ENCODE results near the gene PITX2.

The PITX2 gene

DNA sequence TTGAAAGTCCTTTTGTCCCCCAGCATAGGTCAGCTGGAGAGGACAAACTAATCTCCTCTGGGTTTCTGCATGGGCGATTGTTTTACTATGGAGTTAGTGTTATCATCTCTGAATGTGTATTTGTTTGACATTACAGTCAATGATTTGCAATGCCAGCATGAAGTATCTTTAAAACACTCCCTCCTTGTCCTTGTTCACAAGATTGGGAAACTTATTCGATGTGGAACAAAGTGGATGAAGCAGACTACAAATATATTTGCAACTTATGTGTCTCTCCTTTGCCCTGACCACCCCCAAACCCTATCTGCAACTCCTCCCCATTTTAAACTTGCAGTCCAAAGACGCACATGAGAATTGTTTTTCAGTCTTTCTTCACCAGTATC, 1.5 kb upstream of the PITX2 start:
- peaks cover 5% of the 10 kb centered on the region for H3K9me3 ChIP-seq (ENCODE audit: insufficient read depth, low read length, severe bottlenecking)
- no peak for DNase-seq
- no peak overlapping the region for H3K4me2 ChIP-seq (ENCODE audit: insufficient read depth, low read length)
- no peak overlapping the region for H2AFZ ChIP-seq (ENCODE audit: low read depth, low read length)
- H3K4me3 ChIP-seq (ENCODE audit: low read depth in 1 of 2, low read length in 2 of 2) = no peak overlapping the region
- H3K9ac ChIP-seq (ENCODE audit: low read depth, low read length) = no peak overlapping the region
- H4K20me1 ChIP-seq (ENCODE audit: insufficient read depth, low read length) = no peaks in the 10 kb centered on the region
- TF ChIP-seq CTCF (IDR thresholded peaks at IDR 0.05; ENCODE audit: borderline replicate concordance, extremely low read depth, low read length, poor library complexity, severe bottlenecking) = no peak
- no peak for TF ChIP-seq EZH2 (IDR thresholded peaks at IDR 0.05; ENCODE audit: borderline replicate concordance, low read depth, low read length, severe bottlenecking)
- no peak for ATAC-seq (ENCODE audit: insufficient read depth, low read depth)
- H3K4me1 ChIP-seq (ENCODE audit: insufficient read depth, low read length) = no peaks in the 10 kb centered on the region
- peaks cover 9% of the 10 kb centered on the region for H3K27me3 ChIP-seq (ENCODE audit: insufficient read depth, low read length, poor library complexity)
- H3K27ac ChIP-seq (ENCODE audit: low read length) = no peak overlapping the region
- H3K36me3 ChIP-seq (ENCODE audit: insufficient read depth, low read length) = no peaks in the 10 kb centered on the region
- H3K79me2 ChIP-seq (ENCODE audit: insufficient read depth, low read length) = no peaks in the 10 kb centered on the region

- H3K9me3 ChIP-seq (ENCODE audit: insufficient read depth, low read length, severe bottlenecking) = peaks cover 4% of the 10 kb centered on the region
- DNase-seq = no peak
- H4K20me1 ChIP-seq (ENCODE audit: insufficient read depth, low read length) = no peaks in the 10 kb centered on the region
- H3K36me3 ChIP-seq (ENCODE audit: insufficient read depth, low read length) = no peaks in the 10 kb centered on the region
- TF ChIP-seq EZH2 (IDR thresholded peaks at IDR 0.05; ENCODE audit: borderline replicate concordance, low read depth, low read length, severe bottlenecking) = no peak
- TF ChIP-seq CTCF (IDR thresholded peaks at IDR 0.05; ENCODE audit: borderline replicate concordance, extremely low read depth, low read length, poor library complexity, severe bottlenecking) = no peak
- no peak overlapping the region for H3K4me3 ChIP-seq (ENCODE audit: low read depth in 1 of 2, low read length in 2 of 2)
- no peak for ATAC-seq (ENCODE audit: insufficient read depth, low read depth)
- H3K79me2 ChIP-seq (ENCODE audit: insufficient read depth, low read length) = no peaks in the 10 kb centered on the region
- no peaks in the 10 kb centered on the region for H3K4me1 ChIP-seq (ENCODE audit: insufficient read depth, low read length)
- no peak overlapping the region for H2AFZ ChIP-seq (ENCODE audit: low read depth, low read length)
- H3K9ac ChIP-seq (ENCODE audit: low read depth, low read length) = no peak overlapping the region
- peaks cover 9% of the 10 kb centered on the region for H3K27me3 ChIP-seq (ENCODE audit: insufficient read depth, low read length, poor library complexity)
- H3K27ac ChIP-seq (ENCODE audit: low read length) = no peak overlapping the region
- H3K4me2 ChIP-seq (ENCODE audit: insufficient read depth, low read length) = no peak overlapping the region
Observed at GRCh38 chr4:110623718-110624397, 981 bp upstream of the PITX2 start.

DNA sequence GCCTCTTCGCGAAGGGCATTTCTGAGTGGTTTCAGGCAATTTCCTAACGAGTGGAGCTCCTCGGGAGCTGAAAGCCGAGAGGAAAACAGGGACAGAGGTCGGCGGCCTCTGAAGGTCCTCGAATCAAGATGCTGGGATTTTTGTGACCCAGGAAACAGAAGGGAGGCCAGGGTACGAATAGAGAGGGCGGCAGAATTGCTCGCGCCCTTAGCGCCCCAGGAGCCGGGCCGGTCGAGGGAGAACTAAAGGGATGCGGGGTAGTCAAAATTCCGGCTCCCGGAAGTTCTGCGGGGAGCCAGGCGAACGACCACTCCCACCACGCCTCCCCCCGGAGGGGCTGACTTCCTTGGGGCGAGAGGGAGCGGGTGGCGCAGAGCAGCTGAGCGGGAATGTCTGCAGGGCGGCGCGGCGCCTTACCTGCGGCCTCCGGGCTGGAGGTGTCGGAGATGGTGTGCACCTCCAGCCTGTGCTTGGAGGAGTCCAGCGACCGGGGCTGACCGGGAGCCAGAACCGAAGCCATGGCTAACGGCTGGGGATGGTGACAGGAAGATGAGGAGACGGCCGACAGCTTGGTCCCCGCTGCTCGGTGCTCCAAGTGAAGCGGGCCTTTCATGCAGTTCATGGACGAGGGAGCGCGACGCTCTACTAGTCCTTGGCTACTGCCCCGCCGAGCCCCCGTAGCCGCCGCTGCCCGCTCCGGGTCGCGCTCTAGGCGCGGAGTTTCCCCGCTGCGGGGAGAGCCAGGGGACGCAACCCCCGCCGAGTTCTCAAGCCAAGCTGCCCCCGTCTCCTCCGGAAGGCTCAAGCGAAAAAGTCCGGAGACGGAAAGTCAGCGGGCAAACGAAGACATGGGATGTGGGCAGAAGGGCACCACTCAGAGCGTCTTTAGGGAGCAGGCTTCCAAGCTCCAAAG, 782 bp downstream of the PITX2 start:
- Histone ChIP-seq H3K4me1 (ENCODE audit: insufficient read depth, low read length) (no peaks in the 10 kb centered on the region), H3K27me3 (ENCODE audit: insufficient read depth, low read length, poor library complexity) (peaks cover 9% of the 10 kb centered on the region), H3K9me3 (ENCODE audit: insufficient read depth, low read length, severe bottlenecking) (no peaks in the 10 kb centered on the region), H3K36me3 (ENCODE audit: insufficient read depth, low read length) (no peaks in the 10 kb centered on the region), H3K79me2 (ENCODE audit: insufficient read depth, low read length) (no peaks in the 10 kb centered on the region), H3K27ac (ENCODE audit: low read length) (no peak overlapping the region), H4K20me1 (ENCODE audit: insufficient read depth, low read length) (no peaks in the 10 kb centered on the region), H3K9ac (ENCODE audit: low read depth, low read length) (no peak overlapping the region), H3K4me3 (ENCODE audit: low read depth in 1 of 2, low read length in 2 of 2) (no peak overlapping the region), H3K4me2 (ENCODE audit: insufficient read depth, low read length) (no peak overlapping the region), H2AFZ (ENCODE audit: low read depth, low read length) (no peak overlapping the region)
- no peak for TF ChIP-seq CTCF (IDR thresholded peaks at IDR 0.05; ENCODE audit: borderline replicate concordance, extremely low read depth, low read length, poor library complexity, severe bottlenecking)
- no peak for TF ChIP-seq EZH2 (IDR thresholded peaks at IDR 0.05; ENCODE audit: borderline replicate concordance, low read depth, low read length, severe bottlenecking)
- DNase-seq = no peak
- no peak for ATAC-seq (ENCODE audit: insufficient read depth, low read depth)

Data from DND-41 (cell line).